Measurements from ENCODE around the gene STK10. TPM values are rescaled to one million over a fixed set of nuclear protein-coding genes. Genes with fewer than 3 reads are reported as not detected.

The STK10 gene
- total RNA-seq, 1 experiment from 2014 or later: 8.0 TPM

DNA sequence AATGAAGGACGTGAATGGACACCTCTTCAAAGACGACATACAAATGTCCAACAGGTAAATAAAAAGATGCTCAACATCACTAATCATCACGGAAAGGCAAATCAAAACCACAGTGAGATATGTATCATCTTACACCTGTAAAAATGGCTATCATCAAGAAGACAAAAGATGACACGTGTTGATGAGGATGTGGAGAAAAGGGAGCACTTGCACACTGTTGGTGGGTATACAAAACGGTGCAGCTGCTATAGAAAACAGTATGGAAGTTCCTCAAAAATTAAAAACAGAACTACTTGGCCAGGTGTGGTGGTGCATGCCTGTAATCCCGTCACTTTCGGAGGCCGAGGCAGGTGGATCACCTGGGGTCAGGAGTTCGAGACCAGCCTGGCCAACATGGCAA is 47.9 kb downstream of the STK10 start:
- Histone ChIP-seq H3K36me3 (no peaks in the 10 kb centered on the region), H3K4me3 (no peak overlapping the region), H3K9me3 (peaks cover 4% of the 10 kb centered on the region; the same call in 1 of the 2 replicates), H3K27me3 (no peaks in the 10 kb centered on the region)
- no peak for DNase-seq

DNA sequence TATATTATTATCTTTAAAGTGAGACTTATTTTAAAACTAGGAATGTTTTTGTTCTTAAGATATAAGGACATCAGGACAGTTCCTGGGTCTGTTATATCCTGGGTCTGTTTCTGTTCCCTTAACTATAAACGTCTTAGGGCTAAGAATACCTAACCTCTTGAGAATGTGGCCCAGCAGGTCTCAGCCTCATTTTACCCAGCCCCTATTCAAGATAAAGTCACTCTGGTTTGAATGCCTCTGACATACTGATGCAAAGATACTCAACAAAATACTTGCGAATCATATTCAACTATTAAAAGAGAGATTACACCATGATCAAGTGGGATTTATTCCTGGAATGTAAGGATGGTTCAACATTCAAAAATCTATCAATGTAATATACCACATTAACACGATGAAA is 51.0 kb downstream of the STK10 start:
- DNase-seq: no peak
- Histone ChIP-seq H3K36me3 (no peaks in the 10 kb centered on the region; the same call in 1 of the 2 replicates), H3K9me3 (peaks cover 7% of the 10 kb centered on the region; the same call in 1 of the 2 replicates), H3K27me3 (no peaks in the 10 kb centered on the region), H3K4me3 (no peak overlapping the region)

DNA sequence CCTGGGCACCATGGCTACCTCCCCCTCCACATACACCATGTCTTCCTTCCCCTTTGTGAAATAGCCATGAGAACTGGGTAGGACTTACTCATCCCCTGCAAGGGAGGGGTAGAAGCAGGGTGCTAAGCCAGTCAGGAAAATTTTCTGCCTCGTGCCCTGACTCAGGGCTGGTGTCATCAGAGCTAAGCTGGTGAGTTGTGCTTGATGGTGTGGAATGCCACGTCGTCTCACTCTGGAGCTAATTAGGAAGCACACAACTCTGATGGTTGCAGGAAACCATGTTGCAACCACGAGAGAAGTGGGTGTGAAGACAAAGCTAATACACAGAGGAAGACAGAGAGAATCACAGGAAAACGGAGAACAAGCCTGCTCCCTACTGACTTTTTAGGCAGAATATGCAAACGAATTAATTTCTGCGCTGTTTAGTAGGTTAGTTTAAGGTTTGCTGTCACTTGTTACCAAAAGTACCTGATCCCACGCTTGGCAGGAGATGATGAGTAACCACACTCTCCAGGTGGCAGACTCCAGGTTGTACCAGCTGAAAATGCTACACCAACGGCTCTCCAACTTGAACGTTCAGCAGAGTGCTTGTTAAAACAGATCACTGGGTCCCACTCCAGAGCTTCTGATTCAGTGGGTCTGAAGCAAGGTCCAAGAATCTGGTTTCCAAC is 54.5 kb downstream of the STK10 start:
- no peaks in the 10 kb centered on the region for H3K27me3 ChIP-seq

DNA sequence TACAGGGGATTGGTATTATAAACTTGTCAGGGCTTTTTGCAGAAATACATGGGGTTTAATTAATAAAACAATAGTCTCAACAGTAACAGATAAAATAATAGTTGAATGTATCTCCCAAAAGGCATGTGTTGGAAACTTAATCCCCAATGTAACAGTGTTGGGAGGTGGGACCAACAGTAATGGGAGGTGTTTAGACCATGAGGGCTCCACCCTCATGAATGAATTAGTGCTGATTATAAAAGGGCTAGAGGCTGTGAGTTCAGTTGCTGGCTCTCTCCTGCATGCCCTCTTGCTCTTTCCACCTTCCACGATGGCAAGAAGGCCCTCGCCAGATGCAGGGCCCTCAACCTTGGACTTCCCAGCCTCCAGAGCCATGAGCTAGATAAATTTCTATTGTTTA is 56.3 kb downstream of the STK10 start:
- no peak for DNase-seq
- no peaks in the 10 kb centered on the region; the same call in 1 of the 2 replicates for H3K36me3 ChIP-seq
- peaks cover 4% of the 10 kb centered on the region; the same call in 1 of the 2 replicates for H3K9me3 ChIP-seq
- no peaks in the 10 kb centered on the region for H3K27me3 ChIP-seq
- H3K4me3 ChIP-seq: no peak overlapping the region

More for the DNA sequence above, 54.5 kb downstream of the STK10 start:
- peak; percentile 86 for DNase-seq
- no peaks in the 10 kb centered on the region; the same call in 1 of the 2 replicates for H3K36me3 ChIP-seq
- peaks cover 7% of the 10 kb centered on the region; the same call in 1 of the 2 replicates for H3K9me3 ChIP-seq
- H3K4me3 ChIP-seq: no peak overlapping the region

DNA sequence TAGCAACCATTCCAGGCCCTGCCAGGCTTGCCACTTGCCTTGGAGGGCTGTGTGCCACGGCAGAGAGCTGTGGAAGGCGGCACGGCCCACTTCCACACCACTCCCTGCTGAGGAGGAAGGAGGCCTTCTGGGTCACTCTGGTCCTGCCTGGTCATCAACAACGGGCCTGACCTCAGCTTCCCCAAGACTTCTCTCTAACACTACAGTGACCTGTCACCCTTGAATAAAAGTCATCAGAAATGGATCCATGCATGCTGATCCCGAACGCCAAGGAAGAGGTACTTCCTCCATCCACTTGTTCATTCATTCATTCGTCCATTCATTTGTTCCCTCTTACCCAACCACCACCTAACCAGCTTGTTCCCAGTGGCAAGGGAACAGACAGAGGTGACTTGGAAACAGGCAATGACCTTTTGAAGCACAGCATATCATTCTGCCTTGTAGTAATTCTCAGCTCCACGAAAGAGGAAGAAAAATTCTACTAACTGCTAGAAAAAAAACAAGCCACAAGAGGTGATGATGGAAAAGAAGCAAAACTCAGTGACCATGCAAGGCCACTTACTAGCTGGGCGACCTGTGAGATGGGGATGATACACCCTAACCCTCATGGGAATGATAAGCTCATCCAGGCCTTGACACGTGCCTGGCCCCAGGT is 58.6 kb downstream of the STK10 start:
- Histone ChIP-seq H3K36me3 (peaks cover 4% of the 10 kb centered on the region), H3K4me3 (no peak overlapping the region), H3K27me3 (no peaks in the 10 kb centered on the region), H3K9me3 (peaks cover 1% of the 10 kb centered on the region)
- DNase-seq: no peak

DNA sequence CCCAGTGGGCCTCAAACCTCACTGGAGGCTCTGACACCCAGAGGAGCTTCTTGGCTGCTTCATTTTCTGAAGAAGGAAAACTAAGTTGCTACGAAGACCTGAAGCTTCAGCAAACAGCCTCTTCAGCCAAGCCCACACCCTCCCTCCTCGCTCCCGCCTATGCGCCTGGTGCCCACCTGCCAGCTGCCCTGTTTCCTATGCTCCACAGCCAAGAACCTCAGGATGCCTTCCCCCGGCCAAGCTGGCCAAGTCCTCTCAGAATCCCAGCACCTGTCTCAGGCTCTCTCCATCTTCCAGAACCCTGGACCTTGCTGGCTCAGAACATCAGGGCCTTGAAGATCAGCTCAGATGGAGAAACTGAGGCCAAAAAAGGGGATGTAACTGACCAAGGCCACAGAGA is 60.4 kb downstream of the STK10 start:
- H3K9me3 ChIP-seq: peaks cover 5% of the 10 kb centered on the region
- H3K4me3 ChIP-seq: no peak overlapping the region
- DNase-seq: no peak
- peaks cover 8% of the 10 kb centered on the region; the same call in 1 of the 2 replicates for H3K36me3 ChIP-seq
- no peaks in the 10 kb centered on the region for H3K27me3 ChIP-seq

DNA sequence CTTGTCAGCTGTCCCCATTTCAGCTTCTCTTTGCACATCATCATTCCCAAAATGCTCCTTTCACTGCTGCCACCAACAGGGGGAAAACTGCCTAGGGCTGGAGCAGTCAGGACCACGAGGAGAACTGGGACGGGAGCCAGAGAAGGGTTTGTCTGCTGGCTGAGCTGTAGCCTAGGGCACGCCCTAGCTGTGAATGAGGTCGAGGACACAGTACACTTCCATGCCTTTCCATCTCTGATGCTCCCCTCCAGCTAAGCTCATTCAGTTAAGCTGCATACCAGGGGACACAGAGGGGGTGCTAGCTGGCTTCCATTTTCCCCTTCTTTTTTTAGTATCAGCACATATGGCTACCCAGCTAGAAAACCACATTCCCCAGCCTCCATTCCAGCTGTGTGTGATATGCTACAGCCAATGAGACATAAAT is 64.7 kb downstream of the STK10 start:
- peak; percentile 90 for DNase-seq
- no peak overlapping the region for H3K4me3 ChIP-seq
- H3K27me3 ChIP-seq: no peaks in the 10 kb centered on the region
- peaks cover 5% of the 10 kb centered on the region for H3K9me3 ChIP-seq
- peaks cover 8% of the 10 kb centered on the region; the same call in 1 of the 2 replicates for H3K36me3 ChIP-seq

DNA sequence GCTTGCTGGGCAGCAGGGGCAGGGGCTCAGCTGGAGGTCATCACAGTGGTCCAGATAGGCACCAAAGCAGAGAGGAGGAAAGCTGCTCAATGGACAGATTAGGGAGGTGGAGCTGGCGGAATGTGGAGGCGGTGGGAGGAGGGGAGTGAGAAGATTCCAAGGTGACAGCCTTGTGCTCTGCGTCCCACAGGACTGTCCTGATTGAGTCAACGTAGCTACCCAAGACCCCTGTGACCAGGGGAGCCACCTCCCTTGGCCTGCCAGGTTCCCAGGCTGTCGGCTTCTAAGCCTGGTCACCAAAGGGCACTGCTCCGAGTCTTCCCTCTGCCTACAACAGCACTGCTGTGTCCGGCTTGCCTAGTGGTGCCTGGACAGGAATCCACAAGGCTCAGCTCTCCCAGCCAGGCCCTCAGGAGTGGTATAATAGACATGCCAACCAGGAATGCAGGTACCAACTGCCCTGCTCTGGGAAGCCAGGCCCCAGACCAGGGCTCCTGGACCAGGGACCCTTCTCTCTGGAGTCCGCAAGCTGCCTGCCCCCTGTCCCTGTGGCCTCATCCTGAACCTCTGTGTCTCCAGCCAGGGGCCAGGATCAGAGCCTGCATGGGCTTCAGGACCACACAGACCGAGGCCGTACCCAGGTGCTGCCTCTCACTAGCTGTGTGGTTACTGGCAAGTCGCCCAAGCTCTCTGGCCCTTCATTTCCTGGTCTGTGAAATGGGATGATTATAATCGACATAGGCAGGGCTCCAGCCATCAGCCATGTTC is 67.9 kb downstream of the STK10 start:
- H3K9me3 ChIP-seq: peaks cover 5% of the 10 kb centered on the region

DNA sequence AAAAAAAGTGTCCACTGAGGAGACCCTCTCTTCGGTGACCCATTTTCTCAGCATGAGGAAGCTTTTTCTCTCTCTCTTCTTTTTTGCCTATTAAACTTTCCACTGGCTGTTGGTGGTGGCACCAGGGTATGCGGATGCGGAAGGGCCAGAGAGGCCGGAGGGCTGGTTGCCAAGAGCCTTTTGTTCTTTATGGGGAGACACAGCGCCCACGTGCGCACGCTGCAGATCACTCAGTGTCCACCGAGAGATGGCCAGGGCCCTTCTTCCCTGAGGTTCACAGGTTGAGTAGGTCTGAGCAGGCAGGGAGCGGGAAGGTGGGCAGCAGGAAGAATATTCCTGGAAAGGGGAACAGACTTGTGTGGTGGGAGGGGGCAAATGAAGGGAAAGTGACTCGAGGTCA is 69.1 kb downstream of the STK10 start:
- H3K9me3 ChIP-seq: no peaks in the 10 kb centered on the region
- H3K36me3 ChIP-seq: no peaks in the 10 kb centered on the region
- H3K4me3 ChIP-seq: no peak overlapping the region
- no peak for DNase-seq
- H3K27me3 ChIP-seq: no peaks in the 10 kb centered on the region

More for the DNA sequence above, 67.9 kb downstream of the STK10 start:
- Histone ChIP-seq H3K27me3 (no peaks in the 10 kb centered on the region), H3K36me3 (peaks cover 5% of the 10 kb centered on the region; the same call in 1 of the 2 replicates), H3K4me3 (no peak overlapping the region)
- DNase-seq: no peak

DNA sequence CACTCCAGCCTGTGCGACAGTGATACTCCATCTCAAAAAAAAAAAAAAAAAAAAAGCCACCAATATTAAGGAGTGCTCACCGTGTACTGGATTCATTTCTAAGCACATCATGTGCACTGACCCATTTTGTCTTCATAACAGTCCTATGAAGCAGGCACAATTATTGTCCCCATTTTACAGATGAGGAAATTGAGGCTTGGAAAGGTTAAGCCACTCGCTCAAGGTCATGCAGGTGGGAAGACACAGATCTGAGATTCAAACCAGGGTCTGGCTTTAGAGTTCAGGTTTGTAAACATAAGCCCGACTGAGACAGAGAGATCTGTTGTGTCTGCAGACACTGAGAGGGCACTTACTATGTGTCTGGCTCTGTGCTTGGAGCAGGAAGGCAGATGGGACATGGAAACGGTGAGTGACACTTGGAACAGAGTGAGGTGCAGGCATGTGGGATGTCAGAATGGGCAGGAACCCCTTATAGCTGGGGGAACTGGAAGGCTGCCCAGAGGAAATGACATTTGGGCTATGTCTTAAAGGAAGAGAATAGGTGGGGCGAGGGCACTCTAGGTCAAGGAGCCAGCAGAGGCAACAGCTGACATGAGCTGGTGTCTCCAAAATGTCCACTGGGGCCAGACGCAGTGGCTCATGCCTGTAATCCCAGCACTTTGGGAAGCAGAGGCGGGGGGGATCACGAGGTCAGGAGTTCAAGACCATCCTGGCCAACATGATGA is 69.9 kb downstream of the STK10 start:
- H3K9me3 ChIP-seq: no peaks in the 10 kb centered on the region
- peak; percentile 57 for DNase-seq
- H3K36me3 ChIP-seq: no peaks in the 10 kb centered on the region
- no peak overlapping the region for H3K4me3 ChIP-seq
- H3K27me3 ChIP-seq: no peaks in the 10 kb centered on the region

DNA sequence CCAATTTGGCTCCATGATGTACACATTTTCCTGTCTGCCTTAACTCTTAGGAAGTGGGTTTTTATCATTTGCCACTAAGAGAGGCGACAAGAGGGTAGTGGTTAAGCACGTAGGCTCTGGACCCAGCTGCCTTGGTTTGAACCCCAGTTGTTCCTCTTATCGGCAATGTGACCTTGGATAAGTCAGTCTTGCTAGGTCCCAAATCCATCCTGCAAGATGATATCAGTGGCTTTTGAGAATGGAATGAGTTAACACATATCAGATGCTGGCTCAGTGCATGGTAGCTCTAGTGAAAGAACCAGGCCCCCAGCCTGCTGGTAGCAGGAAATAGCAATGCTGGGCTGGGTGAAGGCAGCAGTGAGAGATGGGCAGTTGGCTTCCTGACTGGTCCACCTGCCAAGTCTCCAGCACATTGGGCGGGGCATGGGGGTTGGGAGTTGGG is 72.5 kb downstream of the STK10 start:
- H3K36me3 ChIP-seq: no peaks in the 10 kb centered on the region
- no peaks in the 10 kb centered on the region for H3K9me3 ChIP-seq
- no peaks in the 10 kb centered on the region for H3K27me3 ChIP-seq
- DNase-seq: peak; percentile 42
- no peak overlapping the region for H3K4me3 ChIP-seq

DNA sequence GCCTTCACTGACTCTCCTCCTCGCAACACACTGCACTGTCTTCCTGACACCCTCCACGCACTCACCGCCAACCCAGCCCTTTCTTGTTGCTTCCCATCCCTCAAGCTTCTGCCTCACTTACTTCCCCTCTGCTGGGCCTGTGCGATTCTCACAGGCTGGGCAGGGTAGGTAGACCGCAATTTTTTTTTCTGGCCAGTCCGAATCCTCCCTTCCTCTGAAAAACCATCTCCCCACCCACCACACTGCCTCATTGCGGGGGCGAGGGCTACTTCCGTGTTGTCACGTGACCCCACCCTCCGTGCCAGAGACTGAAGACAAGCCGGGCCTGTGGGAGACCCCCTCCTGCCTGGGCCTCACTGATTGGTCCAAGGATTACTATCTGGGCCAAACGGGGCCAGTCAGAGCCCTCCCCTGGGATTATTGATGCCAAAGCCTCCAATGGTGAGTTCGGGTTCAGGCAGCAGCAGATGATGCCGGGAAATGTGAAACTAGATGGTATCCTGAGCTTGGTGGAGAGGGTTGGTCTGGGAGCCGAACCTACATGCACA is 73.1 kb downstream of the STK10 start:
- DNase-seq: no peak
- Histone ChIP-seq H3K4me3 (no peak overlapping the region), H3K27me3 (no peaks in the 10 kb centered on the region), H3K36me3 (no peaks in the 10 kb centered on the region), H3K9me3 (no peaks in the 10 kb centered on the region)

DNA sequence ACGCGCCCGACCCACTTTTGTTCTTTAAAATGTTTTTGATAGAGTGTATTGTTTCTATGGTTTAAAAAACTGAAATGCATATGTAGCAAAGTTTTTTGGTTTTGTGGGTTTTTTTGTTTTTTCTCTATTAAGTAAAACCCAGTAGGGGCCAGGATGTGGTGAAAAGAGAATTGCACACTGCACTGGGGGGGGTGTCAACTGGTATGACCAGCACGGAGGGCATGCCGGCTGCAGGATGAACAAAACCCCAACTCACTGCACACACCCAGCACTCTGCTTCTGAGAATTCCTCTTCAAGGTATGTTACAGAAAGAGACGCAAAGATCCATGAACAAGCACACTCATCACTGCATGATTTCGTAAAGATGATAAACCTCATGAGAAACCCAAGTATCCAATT is 75.0 kb downstream of the STK10 start:
- Histone ChIP-seq H3K27me3 (no peaks in the 10 kb centered on the region), H3K36me3 (no peaks in the 10 kb centered on the region), H3K4me3 (no peak overlapping the region), H3K9me3 (no peaks in the 10 kb centered on the region)
- DNase-seq: no peak

DNA sequence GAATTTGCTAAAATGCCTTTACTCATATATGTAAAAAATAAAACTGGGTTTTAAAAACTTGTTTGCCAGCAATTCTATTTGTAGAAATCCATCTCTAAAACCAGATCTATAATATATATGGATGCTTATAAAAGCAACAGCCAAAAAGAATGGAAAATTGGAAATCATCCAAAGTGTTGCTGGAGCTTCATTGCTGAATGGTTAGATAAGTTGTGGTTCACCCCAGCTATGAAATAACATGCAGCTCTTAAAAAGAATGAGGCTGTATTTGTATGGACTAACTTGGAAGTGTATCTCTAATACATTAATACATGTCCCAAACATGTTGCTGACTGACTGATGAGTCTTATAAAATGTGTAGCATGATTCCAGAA is 76.2 kb downstream of the STK10 start:
- no peaks in the 10 kb centered on the region for H3K9me3 ChIP-seq
- H3K27me3 ChIP-seq: no peaks in the 10 kb centered on the region
- no peak overlapping the region for H3K4me3 ChIP-seq
- H3K36me3 ChIP-seq: no peaks in the 10 kb centered on the region
- DNase-seq: no peak

DNA sequence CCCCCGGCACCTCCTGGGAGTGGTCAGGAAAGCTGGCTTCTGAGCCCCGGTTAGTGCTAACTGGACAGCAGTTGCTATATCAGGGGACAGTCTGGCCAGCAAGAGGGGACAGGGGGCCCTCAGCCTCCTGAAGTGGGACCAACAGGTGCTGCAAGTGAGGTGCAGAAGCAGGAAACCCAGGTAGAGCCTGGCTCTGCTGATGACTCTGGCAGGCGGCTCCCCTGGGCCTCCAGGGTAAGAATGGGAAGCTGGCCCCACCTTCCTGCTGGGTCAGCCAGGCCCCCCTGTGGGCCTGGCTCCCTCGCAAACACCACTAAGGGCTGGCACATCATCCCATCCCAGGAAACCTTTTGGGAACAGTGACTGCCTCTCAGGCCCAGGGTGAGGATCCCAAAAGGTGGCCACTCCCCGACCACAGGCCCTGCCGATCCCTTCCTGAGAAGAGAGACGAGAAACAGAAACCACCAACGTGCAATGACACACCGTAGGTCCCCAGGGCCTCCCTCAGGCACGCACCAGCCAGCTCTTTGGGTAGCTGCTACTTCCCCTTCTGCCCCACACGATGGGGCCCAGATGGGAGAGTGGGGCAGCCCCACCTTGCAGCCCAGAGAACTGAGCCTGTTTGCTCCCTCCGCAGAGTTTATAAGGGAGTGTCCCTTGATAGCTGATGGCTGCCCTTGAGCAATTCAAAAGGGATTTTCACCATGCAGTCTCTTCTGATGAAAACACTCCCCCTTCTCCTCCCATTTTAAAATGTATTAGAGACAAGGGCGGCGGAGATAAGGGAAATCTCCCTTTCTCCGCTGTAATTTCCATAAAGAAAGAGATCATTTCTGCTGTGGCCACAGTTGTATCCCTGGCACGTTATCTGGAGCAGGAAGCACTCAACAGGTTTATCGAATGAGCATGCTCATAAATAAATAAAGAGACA is 76.8 kb downstream of the STK10 start:
- H3K27me3 ChIP-seq: no peaks in the 10 kb centered on the region
- DNase-seq: peak; percentile 57
- no peaks in the 10 kb centered on the region for H3K9me3 ChIP-seq
- H3K36me3 ChIP-seq: no peaks in the 10 kb centered on the region
- H3K4me3 ChIP-seq: no peak overlapping the region
